OCI-LY7 (cell line): ENCODE results near the gene ICA1L. TPM values are rescaled to one million over a fixed set of nuclear protein-coding genes. Genes with fewer than 3 reads are reported as not detected.
A peak's percentile ranks its signal among the peaks of the same experiment; 100 is the strongest.

Experiments used
- BruUV-seq: library from RNA; stranded (reverse); fragments of 400-500 nt; replicated peaks from 2 replicates; lab custom pipeline; 2021; lab: Mats Ljungman, UMichigan
- CTCF ChIA-PET: fragments of 300-600 bp; sonication (Branson Sonifier 250); formaldehyde crosslinking; loops from one replicate; lab custom pipeline; 2022; ENCODE audit warnings: antibody characterized with exemption; ENCODE audit not compliant: unreplicated experiment; lab: Charles Lee
- POLR2A ChIA-PET: fragments of 300-600 bp; sonication (Branson Sonifier 250); formaldehyde crosslinking; loops from one replicate; lab custom pipeline; 2022; ENCODE audit warnings: antibody characterized with exemption; lab: Charles Lee
- DNase-seq: peaks from one replicate; pipeline ENCODE4 v3.0.0-alpha.2; 2015; ENCODE audit warnings: low spot score
- H2AFZ ChIP-seq: fragments of 200-600 bp; sonication (generic), shearing (Covaris generic); 2 replicates; pipeline ENCODE4 v1.6.1; 2014; ENCODE audit warnings: mild to moderate bottlenecking, antibody characterized with exemption, low read length, moderate library complexity
- H3K27ac ChIP-seq: fragments of 200-600 bp; sonication (generic); 2 replicates; pipeline ENCODE4 v1.5.1; 2014; ENCODE audit warnings: mixed run types, low read depth, mild to moderate bottlenecking, moderate library complexity, low read length, inconsistent platforms; ENCODE audit not compliant: poor library complexity, severe bottlenecking
- H3K36me3 ChIP-seq: fragments of 200-600 bp; sonication (generic); 2 replicates; pipeline ENCODE4 v1.6.1; 2014; ENCODE audit warnings: mild to moderate bottlenecking, antibody characterized with exemption, low read length, moderate library complexity, mixed read lengths; ENCODE audit not compliant: insufficient read depth
- H3K4me1 ChIP-seq: fragments of 200-600 bp; sonication (generic); 2 replicates; pipeline ENCODE4 v1.5.1; 2014; ENCODE audit warnings: mild to moderate bottlenecking, low read length; ENCODE audit not compliant: insufficient read depth, poor library complexity, severe bottlenecking
- H3K4me2 ChIP-seq: fragments of 200-600 bp; sonication (generic); 2 replicates; pipeline ENCODE4 v1.6.1; 2014; ENCODE audit warnings: mild to moderate bottlenecking, low read length
- H3K4me3 ChIP-seq: fragments of 200-600 bp; sonication (generic); 2 replicates; pipeline ENCODE4 v1.5.1; 2014; ENCODE audit warnings: mild to moderate bottlenecking, low read depth, low read length; ENCODE audit not compliant: poor library complexity, severe bottlenecking
- H3K79me2 ChIP-seq: fragments of 200-600 bp; sonication (generic); 2 replicates; pipeline ENCODE4 v1.6.1; 2016; ENCODE audit warnings: low read depth, mild to moderate bottlenecking, low read length, moderate library complexity, mixed read lengths; ENCODE audit not compliant: insufficient read depth
- H3K9me2 ChIP-seq: fragments of 200-600 bp; sonication (generic); 2 replicates; pipeline ENCODE4 v1.6.1; 2016; ENCODE audit warnings: mild to moderate bottlenecking, low read length, mixed read lengths; ENCODE audit not compliant: insufficient read depth
- H3K9me3 ChIP-seq: fragments of 200-600 bp; sonication (generic); 2 replicates; pipeline ENCODE4 v1.6.1; 2014; ENCODE audit warnings: mild to moderate bottlenecking, mixed run types, low read length, mixed read lengths
- H4K20me1 ChIP-seq: fragments of 200-600 bp; sonication (generic); 2 replicates; pipeline ENCODE4 v1.6.1; 2014; ENCODE audit warnings: mild to moderate bottlenecking, antibody characterized with exemption, low read length, moderate library complexity, mixed read lengths; ENCODE audit not compliant: insufficient read depth
- CTCF ChIP-seq: fragments of 200-600 bp; sonication (generic); conservative IDR thresholded peaks from 2 replicates; pipeline ENCODE4 v1.5.1; 2014; ENCODE audit warnings: mild to moderate bottlenecking, antibody characterized with exemption, low read length, moderate library complexity, mixed read lengths
- EZH2phosphoT487 ChIP-seq: fragments of 200-600 bp; sonication (generic); IDR thresholded peaks from 2 replicates; pipeline ENCODE4 v1.6.1; 2018; ENCODE audit warnings: low read depth, borderline replicate concordance, mild to moderate bottlenecking, mixed run types, antibody characterized with exemption, low read length, moderate library complexity, mixed read lengths
- intact Hi-C: fragments of 100-400 bp; cut with micrococcal nuclease; formaldehyde crosslinking; loops from one replicate; pipeline ENCODE4 v1.10.0; 2022; ENCODE audit not compliant: unreplicated experiment
- total RNA-seq, 2 experiments: library from RNA; depleted of rRNA in 1 of 2; stranded (reverse); fragments of >200 nt in 1 of 2; shearing (Covaris generic) in 1 of 2; gene quantifications; 2 replicates each; pipeline ENCODE4 v1.2.3, GENCODE V29; 2014 to 2022

ICA1L gene
- total RNA-seq, 2 experiments from 2014 or later = 5.2 to 11.1 TPM

DNA sequence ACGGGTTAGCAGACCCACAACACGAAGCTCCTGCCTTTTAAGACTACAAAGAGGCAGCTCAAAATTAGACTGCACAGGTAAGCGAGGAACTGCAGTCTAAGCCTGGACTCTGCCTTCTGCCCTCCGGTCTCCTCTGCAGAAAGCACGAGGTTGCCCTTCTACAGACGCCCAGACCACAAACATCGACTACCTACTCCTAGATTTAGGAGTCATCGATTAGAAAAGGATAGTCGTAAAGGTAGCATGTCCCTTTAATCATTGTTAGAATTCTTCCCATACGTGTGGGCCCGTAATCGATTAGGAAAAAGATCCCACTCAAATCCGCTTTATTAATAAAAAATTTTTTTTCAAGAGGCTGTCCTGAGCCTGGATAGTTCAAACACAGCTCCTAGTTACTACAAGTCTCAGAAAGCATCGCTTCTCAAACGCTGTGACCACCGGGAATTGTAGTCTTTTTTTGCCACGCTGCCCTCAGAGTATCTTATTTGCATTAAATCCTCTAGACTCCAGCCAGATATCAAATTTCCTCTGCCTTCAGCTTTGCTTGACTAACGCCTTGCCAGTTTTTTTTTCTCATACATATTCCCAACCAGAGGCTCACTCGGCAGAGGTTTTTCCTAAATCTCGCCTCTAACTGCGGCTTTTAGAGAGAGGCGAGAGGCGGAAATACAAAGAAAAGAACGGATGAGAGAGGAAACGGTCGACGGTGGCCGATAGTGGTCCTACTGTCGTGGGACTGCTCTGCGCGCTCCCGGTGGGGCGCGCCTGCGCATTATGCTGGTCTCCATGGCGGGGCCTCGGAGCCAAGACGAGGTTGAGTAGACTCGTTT lies 40.2 kb upstream of the ICA1L start, which contains the start of the genes CARF and WDR12:
Gene CARF, plus strand, starts transcription at position 764 of the 830 bp plus-strand sequence. CDS start 29,628 bp downstream, outside the sequence.
Gene WDR12, minus strand, starts transcription at position 162 of the 830 bp plus-strand sequence. CDS start 197 bp downstream, outside the sequence.
- H3K4me1 ChIP-seq = peaks cover 20% of the 10 kb centered on the region
- peak within 1 kb of the TSS; percentile 88 for H3K4me3 ChIP-seq
- CTCF ChIA-PET = no interaction called here
- H4K20me1 ChIP-seq = peaks cover 15% of the 10 kb centered on the region; the same call in 1 of the 2 replicates
- H2AFZ ChIP-seq = peak within 1 kb of the TSS; percentile 94
- no peaks in the 10 kb centered on the region for H3K9me2 ChIP-seq
- intact Hi-C loops = loop anchor here (1.0 to 10.0 kb wide), 4 partner anchors 40 to 523 kb away; partner anchors contain the start of genes CYP20A1, ICA1L and NBEAL1
- H3K27ac ChIP-seq = peak within 1 kb of the TSS; percentile 82
- DNase-seq = peak; percentile 94
- POLR2A ChIA-PET = interaction anchor here (0.7 to 2.1 kb wide), 11 partner anchors 8 to 326 kb away, joined by 3 to 14 read pairs (median 6); partner anchors contain the start of gene ICA1L
- no peaks in the 10 kb centered on the region for H3K9me3 ChIP-seq
- peak within 1 kb of the TSS; percentile 98 for H3K4me2 ChIP-seq
- H3K36me3 ChIP-seq = peaks cover 32% of the 10 kb centered on the region
- peaks cover 47% of the 10 kb centered on the region for H3K79me2 ChIP-seq
- no peak for TF ChIP-seq CTCF
- TF ChIP-seq EZH2phosphoT487 = no peak
- no TSS peak for BruUV-seq

DNA sequence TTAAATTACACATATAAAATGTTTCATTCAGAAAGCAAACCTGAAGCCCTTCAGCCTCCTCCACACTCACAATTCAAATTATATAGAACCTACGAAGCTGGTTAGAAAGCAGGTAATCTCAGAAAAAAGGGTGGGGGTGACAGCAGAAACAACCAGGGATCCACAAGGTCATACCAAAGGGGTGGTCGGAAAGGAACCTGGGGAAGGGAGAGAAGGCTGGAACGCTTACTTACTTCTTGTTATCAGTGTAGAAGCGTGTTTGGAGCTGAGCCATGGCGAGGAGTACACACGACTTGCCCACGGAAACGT lies 39.6 kb upstream of the ICA1L start:
- DNase-seq = no peak
- H3K4me2 ChIP-seq = peak overlapping the region; percentile 98
- ChIA-PET POLR2A (interaction anchor here (0.7 to 2.1 kb wide), 13 partner anchors 8 to 326 kb away, joined by 3 to 14 read pairs (median 6); partner anchors contain the start of gene ICA1L), CTCF (no interaction called here)
- H3K79me2 ChIP-seq = peaks cover 53% of the 10 kb centered on the region
- BruUV-seq = TSS peak; percentile 70
- intact Hi-C loops = loop anchor here (1.0 to 10.0 kb wide), 4 partner anchors 40 to 524 kb away; partner anchors contain the start of genes CYP20A1, ICA1L and NBEAL1
- peaks cover 38% of the 10 kb centered on the region for H3K36me3 ChIP-seq
- peak overlapping the region; percentile 82 for H3K27ac ChIP-seq
- H3K9me3 ChIP-seq = 0 out of 2 replicates have a peak, but pooled peaks cover under 1% of the 10 kb centered on the region
- peaks cover 15% of the 10 kb centered on the region; the same call in 1 of the 2 replicates for H4K20me1 ChIP-seq
- H3K9me2 ChIP-seq = no peaks in the 10 kb centered on the region
- H2AFZ ChIP-seq = peak overlapping the region; percentile 94
- TF ChIP-seq CTCF (no peak), EZH2phosphoT487 (no peak)
- H3K4me1 ChIP-seq = peaks cover 20% of the 10 kb centered on the region
- H3K4me3 ChIP-seq = peak overlapping the region; percentile 88
